ENCODE measurements around the gene LGALS8.
A peak's percentile ranks its signal among the peaks of the same experiment; 100 is the strongest.
"Not testable (repeated sequence)": the region's sequence is repeated elsewhere in the genome, so short reads cannot be mapped to it uniquely, and the experiment has no call there.

Gene LGALS8

DNA sequence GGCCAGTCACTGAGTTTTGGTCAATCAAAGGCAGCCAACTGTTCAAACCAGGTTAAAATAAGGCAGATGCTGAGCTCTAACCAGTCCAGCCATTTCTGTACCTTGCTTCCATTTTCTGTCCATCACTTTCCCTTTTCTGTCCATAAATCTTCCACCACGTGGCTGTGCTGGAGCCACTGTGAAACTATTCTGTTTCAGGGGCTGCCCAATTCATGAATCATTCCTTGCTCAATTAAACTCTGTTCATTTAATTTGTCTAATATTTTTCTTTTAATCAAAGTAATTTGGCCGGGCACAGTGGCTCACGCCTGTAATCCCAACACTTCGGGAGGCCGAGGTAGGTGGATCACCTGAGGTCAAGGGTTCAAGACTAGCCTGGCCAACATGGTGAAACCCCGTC, 22.7 kb upstream of the LGALS8 start:
- no peak for TF ChIP-seq ZNF274 (IDR thresholded peaks at IDR 0.05; ENCODE audit: low read depth, low read length)
- H3K4me3 ChIP-seq (ENCODE audit: low read length) = no peak overlapping the region

DNA sequence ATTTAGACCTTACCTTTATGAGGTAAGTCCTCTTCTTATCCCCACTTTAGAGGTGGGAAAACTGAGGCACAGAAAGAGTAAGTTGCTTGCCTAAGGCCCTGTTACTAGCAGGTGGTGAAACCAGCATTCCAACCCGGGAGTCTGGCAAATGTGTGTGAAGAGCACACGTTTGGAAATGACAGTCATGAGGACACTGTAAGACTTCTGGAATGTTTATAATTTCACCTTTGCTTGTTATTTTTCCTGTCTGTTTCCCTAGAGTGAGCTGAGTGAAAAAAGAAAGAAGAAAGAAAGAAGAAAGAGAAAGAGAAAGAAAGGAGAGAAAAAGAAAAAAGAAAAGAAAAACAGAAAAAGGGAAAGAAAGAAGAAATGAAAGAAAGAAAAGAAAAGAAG, 21.2 kb upstream of the LGALS8 start:
- H3K4me3 ChIP-seq (ENCODE audit: low read length) = no peak overlapping the region
- no peak for TF ChIP-seq ZNF274 (IDR thresholded peaks at IDR 0.05; ENCODE audit: low read depth, low read length)

DNA sequence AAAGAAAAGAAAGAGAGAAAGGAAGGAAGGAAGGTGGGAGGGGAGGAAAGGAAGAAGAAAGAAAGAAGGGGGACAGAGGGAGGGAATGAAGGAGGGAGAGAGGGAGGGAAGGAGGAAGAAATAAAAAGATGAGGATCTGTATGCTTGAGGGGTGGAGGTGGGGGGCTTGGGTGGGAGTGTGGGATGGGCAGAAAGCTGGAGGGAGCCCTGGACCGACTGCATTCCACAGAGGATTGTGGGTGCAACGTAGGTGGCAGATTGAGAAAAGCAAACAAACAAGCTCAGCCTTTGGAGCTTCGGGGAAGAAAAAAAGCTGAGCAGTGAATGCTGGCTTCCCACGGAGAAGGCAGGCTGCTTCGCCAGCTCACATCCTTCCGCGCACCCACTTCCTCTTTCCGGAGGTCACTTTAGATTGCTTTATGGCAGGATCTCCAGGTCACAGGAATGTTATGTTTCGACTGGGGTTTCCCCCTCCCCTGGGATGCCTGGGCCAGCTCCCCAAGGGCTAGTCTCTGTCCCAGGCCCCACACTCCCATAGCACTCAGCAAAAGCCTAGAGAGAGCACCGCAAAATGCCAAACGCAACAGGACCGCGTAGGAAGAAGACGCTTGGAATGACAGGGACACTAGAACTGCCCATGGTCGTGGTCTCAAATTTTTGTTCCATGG, 20.7 kb upstream of the LGALS8 start:
- H3K4me3 ChIP-seq (ENCODE audit: low read length) = no peak overlapping the region
- TF ChIP-seq ZNF274 (IDR thresholded peaks at IDR 0.05; ENCODE audit: low read depth, low read length) = no peak

DNA sequence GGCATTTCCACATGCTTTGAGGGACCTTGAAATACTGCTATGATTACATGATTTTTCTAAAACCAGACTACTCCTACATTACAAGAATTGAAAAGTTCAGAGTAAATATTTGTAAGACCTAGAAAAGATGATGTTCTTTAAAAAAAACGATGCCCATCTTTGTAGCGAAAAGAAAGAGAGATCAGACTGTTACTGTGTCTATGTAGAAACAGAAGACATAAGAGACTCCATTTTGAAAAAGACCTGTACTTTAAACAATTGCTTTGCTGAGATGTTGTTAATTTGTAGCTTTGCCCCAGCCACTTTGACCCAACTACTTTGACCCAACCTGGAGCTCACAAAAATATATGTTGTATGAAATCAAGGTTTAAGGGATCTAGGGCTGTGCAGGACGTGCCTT, 19.4 kb upstream of the LGALS8 start:
- H3K4me3 ChIP-seq (ENCODE audit: low read length) = not testable (repeated sequence)

DNA sequence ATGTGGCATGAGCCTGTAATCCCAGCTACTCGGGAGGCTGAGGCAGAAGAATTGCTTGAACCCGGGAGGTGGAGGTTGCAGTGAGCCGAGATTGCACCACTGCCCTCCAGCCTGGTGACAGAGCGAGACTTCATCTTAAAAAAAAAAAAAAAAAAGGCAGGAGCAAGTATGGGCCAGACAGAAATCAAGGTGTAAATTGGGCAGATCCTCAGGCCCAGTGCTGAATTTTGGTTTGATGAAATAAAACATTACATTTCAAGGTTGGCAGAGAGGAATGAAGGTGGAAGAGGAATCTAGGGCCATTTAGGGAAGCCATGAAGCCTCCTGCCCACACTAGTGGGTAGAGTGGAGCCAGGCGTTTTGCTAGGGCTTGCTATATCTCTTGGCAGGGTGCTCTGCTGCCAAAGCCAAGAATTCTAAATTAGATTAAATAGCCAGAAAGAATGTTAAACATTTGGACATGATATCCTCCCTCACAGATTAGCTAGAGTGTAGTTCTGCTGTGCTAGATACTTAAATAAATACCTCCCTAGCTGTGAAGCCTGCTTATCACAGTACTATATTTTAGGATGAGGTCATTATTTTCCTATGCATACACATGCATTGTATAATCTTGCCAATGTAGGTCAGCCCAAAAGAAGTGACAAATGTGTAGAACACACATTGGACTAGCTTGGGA, 16.6 kb upstream of the LGALS8 start:
- TF ChIP-seq ZNF274 (IDR thresholded peaks at IDR 0.05; ENCODE audit: low read depth, low read length) = no peak
- no peak overlapping the region for H3K4me3 ChIP-seq (ENCODE audit: low read length)

DNA sequence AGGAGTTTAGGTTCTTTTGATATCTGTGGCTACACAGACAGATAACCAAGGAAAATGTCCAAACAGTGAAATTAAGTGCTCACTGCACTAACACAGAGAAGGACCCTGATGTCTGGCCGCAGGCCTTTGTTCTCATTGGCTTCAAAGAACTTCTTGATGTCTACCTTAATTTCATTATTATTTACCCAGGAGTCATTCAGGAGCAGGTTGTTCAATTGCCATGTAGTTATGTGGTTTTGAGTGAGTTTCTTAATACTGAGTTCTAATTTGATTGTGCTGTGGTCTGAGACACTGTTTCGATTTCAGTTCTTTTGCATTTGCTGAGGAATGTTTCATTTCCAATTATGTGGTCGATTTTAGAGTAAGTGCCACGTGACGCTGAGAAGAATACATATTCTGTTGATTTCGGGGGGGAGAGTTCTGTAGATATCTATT, 15.2 kb upstream of the LGALS8 start:
- no peak for TF ChIP-seq ZNF274 (IDR thresholded peaks at IDR 0.05; ENCODE audit: low read depth, low read length)
- no peak overlapping the region for H3K4me3 ChIP-seq (ENCODE audit: low read length)

DNA sequence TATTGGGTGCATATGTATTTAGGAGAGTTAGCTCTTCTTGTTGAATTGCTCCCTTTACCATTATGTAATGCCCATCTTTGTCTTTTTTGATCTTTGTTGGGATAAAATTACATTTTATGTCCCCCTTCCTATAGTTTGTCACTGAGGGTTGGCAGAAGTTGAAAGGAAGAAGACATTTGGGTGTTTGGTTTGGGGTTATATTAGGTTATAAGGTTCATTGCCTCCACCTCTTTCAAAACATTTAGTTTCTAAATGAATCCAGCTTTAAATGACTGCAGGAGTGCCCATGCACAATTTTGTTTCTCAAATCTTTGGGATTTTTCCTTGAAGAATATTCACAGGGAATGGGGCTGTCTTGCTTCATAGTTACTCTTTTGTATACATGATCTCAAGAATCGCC, 14.6 kb upstream of the LGALS8 start:
- no peak for TF ChIP-seq ZNF274 (IDR thresholded peaks at IDR 0.05; ENCODE audit: low read depth, low read length)
- no peak overlapping the region for H3K4me3 ChIP-seq (ENCODE audit: low read length)

- no peak for TF ChIP-seq ZNF274 (IDR thresholded peaks at IDR 0.05; ENCODE audit: low read depth, low read length)
- H3K4me3 ChIP-seq (ENCODE audit: low read length) = no peak overlapping the region
Measured at GRCh38 chr1:236509647-236510401, 14.0 kb upstream of the LGALS8 start.

- H3K4me3 ChIP-seq (ENCODE audit: low read length) = no peak overlapping the region
- TF ChIP-seq ZNF274 (IDR thresholded peaks at IDR 0.05; ENCODE audit: low read depth, low read length) = no peak
Measured at GRCh38 chr1:236511735-236512418, 11.9 kb upstream of the LGALS8 start.

GRCh38 chr1:236514703-236515442, 8.9 kb upstream of the LGALS8 start:
- TF ChIP-seq ZNF274 (IDR thresholded peaks at IDR 0.05; ENCODE audit: low read depth, low read length) = no peak
- H3K4me3 ChIP-seq (ENCODE audit: low read length) = no peak overlapping the region

DNA sequence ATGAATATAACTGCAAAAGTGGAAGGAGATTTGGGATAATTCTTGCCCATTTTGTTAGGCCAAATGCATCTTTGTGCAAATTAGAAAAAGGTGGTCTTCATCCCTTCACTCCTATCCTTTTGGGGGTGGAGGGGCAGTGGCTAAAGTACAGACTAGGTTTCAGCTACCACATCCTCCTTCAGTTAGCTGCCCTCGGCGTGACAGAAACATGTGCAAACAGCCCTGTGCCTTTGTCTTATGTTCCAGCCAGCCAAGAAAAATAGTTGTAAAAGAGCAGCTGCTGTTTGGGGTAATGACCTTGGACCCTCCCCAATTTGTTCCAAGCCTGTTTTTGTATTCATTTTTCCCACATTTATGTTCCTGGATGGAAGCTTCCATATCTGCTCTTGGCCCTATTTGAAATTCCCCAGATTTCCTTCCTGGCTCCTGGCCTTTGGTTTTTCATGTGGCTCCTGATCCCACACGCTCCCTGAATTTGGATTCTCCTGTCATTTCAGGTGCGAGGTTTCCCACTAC, 8.3 kb upstream of the LGALS8 start:
- H3K4me3 ChIP-seq (ENCODE audit: low read length) = no peak overlapping the region
- TF ChIP-seq ZNF274 (IDR thresholded peaks at IDR 0.05; ENCODE audit: low read depth, low read length) = no peak

- H3K4me3 ChIP-seq (ENCODE audit: low read length) = peak overlapping the region; percentile 22; the same call in 1 of the 2 replicates
- TF ChIP-seq ZNF274 (IDR thresholded peaks at IDR 0.05; ENCODE audit: low read depth, low read length) = no peak
Measured at GRCh38 chr1:236516929-236517704, 6.7 kb upstream of the LGALS8 start.

- no peak for TF ChIP-seq ZNF274 (IDR thresholded peaks at IDR 0.05; ENCODE audit: low read depth, low read length)
- H3K4me3 ChIP-seq (ENCODE audit: low read length) = no peak overlapping the region
Measured at GRCh38 chr1:236518322-236518721, 5.5 kb upstream of the LGALS8 start.
